OCI-LY3 (cell line): ENCODE measurements around the gene MYL6B.

Experiments
- EZH2phosphoT487 ChIP-seq: fragments of 200-600 bp; shearing (Covaris generic); IDR thresholded peaks from 2 replicates; pipeline ENCODE4 v1.6.1; 2018; ENCODE audit warnings: antibody characterized with exemption, mixed run types, low read depth
- TF ChIP-seq, protein P1 (sequence below): fragments of 200-600, 300-600 bp; sonication (generic); IDR thresholded peaks from 2 replicates; pipeline ENCODE4 v1.5.1; 2014; ENCODE audit warnings: antibody characterized with exemption, low read length, low read depth

DNA sequence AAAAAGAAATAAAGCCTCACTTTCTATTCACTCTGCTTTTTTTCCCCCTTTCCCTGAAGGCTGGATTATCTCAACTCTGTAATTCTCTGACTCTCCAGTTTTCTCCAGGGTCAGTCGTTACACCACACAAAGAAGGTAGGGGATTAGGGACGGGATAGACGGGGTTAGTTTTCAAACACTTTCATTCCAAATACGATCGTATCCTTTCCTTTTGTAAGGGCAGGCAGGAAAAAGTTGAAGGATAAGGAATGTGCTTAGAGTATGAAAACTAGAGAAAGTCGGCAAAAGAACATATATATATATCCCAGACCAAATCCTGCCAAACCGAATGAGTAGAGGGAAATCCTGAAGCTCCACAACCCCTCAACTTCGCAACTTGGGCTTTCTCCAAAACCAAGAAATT is 24.9 kb upstream of the MYL6B start:
- TF ChIP-seq, protein P1, sequence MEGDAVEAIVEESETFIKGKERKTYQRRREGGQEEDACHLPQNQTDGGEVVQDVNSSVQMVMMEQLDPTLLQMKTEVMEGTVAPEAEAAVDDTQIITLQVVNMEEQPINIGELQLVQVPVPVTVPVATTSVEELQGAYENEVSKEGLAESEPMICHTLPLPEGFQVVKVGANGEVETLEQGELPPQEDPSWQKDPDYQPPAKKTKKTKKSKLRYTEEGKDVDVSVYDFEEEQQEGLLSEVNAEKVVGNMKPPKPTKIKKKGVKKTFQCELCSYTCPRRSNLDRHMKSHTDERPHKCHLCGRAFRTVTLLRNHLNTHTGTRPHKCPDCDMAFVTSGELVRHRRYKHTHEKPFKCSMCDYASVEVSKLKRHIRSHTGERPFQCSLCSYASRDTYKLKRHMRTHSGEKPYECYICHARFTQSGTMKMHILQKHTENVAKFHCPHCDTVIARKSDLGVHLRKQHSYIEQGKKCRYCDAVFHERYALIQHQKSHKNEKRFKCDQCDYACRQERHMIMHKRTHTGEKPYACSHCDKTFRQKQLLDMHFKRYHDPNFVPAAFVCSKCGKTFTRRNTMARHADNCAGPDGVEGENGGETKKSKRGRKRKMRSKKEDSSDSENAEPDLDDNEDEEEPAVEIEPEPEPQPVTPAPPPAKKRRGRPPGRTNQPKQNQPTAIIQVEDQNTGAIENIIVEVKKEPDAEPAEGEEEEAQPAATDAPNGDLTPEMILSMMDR, result no peak
- TF ChIP-seq EZH2phosphoT487, result no peak
